ENCODE results near the gene MAD1L1.

- no peak for TF ChIP-seq CTCF (IDR thresholded peaks at IDR 0.05; ENCODE audit: borderline replicate concordance, extremely low read depth, low read length, poor library complexity, severe bottlenecking)
- no peak for TF ChIP-seq EZH2 (IDR thresholded peaks at IDR 0.05; ENCODE audit: borderline replicate concordance, low read depth, low read length, severe bottlenecking)
These were observed 326.5 kb downstream of the MAD1L1 start for GRCh38 chr7:1906087-1906830.

Measured in DND-41 (cell line).